PC-3 (cell line): ENCODE measurements around the gene FALEC.
"Not testable (repeated sequence)": the region's sequence is repeated elsewhere in the genome, so short reads cannot be mapped to it uniquely, and the experiment has no call there.

ENCODE experiments used
- CTCF ChIP-seq: fragments of 300-600 bp; sonication (generic); conservative IDR thresholded peaks from 2 replicates; pipeline ENCODE4 v1.5.1; 2017; ENCODE audit warnings: antibody characterized with exemption, low read depth, mild to moderate bottlenecking, low read length
- EZH2phosphoT487 ChIP-seq: fragments of 300-600 bp; sonication (generic); IDR thresholded peaks from 2 replicates; pipeline ENCODE4 v1.6.1; 2018; ENCODE audit warnings: mild to moderate bottlenecking, antibody characterized with exemption, low read length, borderline replicate concordance

- TF ChIP-seq EZH2phosphoT487, CTCF: not testable (repeated sequence)
These were observed 58.1 kb downstream of the FALEC start for GRCh38 chr1:150573648-150574071.
